Measurements from ENCODE around the gene MACROH2A2.

- no peak for TF ChIP-seq CTCF (IDR thresholded peaks at IDR 0.05; ENCODE audit: low read depth, low read length)
- TF ChIP-seq MYC (IDR thresholded peaks at IDR 0.05; ENCODE audit: low read depth, low read length): no peak
Observed at GRCh38 chr10:70155255-70155838, 102.7 kb downstream of the MACROH2A2 start.
